Measurements from ENCODE around the gene APOB. TPM values are rescaled to one million over a fixed set of nuclear protein-coding genes. Genes with fewer than 3 reads are reported as not detected.

APOB gene
- total and polyA plus RNA-seq, 8 donors: under 0.01 to 30.7 (median 0.72) TPM; not detected in 3

DNA sequence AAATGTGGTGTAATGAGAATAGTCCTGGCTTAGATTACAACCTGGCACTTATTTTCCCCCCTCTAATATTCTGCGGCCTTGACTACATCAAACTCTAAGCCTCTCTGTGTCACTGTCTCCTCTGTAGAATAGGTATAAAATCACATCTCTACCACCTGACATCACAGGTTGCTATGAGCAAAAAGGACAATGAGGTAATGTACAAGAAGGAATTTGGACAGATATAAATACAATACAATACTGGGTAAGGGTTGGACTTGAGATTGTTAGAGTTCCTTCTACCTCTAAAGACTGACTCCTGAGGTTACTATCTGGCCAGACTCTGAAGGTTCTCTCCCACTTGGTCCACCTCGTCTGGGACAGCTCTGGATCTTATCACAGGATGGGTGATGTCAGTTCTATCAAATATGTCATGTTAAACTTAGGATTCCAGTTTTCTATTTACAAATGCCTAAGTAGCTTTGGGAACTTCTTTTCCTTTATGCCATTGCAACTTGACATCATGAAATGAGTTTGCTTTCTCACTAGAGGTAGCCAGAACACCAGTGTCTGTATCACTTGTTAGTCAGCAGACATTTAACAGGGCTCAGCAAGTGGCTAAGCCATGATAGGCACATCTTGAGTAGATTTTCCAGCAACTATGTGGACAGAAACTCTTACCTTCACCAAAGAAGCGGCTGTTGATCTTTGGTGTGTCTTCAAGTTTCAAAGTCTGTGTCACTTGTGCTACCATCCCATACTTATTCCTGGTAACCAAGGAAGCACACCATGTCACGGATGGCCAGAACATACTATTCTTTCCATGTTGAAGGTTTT is 9.5 kb downstream of the APOB start:
- no peak for DNase-seq
- H3K4me3 ChIP-seq: no peak overlapping the region
- 80 to 87% (median 81%) methylated on average over 4 of the region's 4 CpGs for WGBS, 5 donors
- no peaks in the 10 kb centered on the region for H3K36me3 ChIP-seq
- H3K27ac ChIP-seq: no peak overlapping the region
- no peak for TF ChIP-seq POLR2AphosphoS5 (IDR thresholded peaks at IDR 0.05)
- TF ChIP-seq POLR2A (IDR thresholded peaks at IDR 0.05): no peak
- no peak for TF ChIP-seq EP300 (IDR thresholded peaks at IDR 0.05)
- TF ChIP-seq, protein P1, sequence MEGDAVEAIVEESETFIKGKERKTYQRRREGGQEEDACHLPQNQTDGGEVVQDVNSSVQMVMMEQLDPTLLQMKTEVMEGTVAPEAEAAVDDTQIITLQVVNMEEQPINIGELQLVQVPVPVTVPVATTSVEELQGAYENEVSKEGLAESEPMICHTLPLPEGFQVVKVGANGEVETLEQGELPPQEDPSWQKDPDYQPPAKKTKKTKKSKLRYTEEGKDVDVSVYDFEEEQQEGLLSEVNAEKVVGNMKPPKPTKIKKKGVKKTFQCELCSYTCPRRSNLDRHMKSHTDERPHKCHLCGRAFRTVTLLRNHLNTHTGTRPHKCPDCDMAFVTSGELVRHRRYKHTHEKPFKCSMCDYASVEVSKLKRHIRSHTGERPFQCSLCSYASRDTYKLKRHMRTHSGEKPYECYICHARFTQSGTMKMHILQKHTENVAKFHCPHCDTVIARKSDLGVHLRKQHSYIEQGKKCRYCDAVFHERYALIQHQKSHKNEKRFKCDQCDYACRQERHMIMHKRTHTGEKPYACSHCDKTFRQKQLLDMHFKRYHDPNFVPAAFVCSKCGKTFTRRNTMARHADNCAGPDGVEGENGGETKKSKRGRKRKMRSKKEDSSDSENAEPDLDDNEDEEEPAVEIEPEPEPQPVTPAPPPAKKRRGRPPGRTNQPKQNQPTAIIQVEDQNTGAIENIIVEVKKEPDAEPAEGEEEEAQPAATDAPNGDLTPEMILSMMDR (IDR thresholded peaks at IDR 0.05): no peak
- peaks cover 0 to 17% (median 9%) of the 10 kb centered on the region in 4 donors for H3K4me1 ChIP-seq
- no peaks in the 10 kb centered on the region for H3K27me3 ChIP-seq
- H3K9me3 ChIP-seq: no peaks in the 10 kb centered on the region
- intact Hi-C loops (cut with DNase I; ENCODE audit: low total_unique reads): no loop called here

DNA sequence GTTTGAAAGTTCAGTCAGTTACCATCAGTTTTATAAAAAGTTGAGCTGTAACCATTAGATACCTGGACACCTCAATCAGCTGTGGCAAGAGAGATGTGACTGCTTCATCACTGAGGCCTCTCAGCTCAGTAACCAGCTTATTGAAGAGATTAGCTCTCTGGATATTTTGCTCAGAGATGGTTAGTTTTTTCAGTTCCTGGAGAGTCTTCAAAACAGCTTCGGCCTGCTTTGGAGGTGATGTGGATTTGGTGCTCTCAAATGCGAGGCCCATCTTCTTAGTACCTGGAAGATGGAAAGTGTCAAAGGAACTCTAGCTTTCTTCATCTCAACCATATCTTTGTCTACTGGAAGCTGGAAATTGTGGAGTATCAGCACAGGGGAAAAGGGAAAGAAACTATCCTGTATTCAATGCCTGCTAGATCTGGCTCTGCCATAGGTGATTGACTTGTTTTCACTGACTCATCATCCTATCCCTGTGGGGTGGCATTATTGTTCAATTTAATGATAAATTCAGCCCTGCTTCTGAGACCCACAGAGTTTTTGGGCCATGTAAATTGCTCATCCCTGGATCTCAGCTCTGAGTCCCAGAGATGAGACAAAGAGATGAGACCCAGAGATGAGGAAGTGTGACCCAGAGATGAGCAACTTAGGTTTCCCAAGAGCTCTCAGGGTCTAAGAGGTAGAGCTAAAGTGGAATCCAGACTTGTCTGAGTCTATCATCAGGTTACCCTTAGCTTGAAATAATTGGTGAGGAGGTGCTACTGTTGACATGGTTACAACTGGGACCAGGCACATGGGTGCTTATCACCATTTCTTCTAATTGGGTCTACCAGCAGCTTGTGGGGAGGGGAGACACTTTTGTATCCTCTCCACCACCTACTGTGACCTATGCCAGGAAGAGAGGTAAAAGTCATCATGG is 10.4 kb downstream of the APOB start:
- DNase-seq: no peak
- no peak overlapping the region for H3K27ac ChIP-seq
- WGBS, 5 donors: 77 to 100% (median 93%) methylated on average over 2 of the region's 2 CpGs
- H3K9me3 ChIP-seq: no peaks in the 10 kb centered on the region
- intact Hi-C loops (cut with DNase I; ENCODE audit: low total_unique reads): no loop called here
- no peak overlapping the region for H3K4me3 ChIP-seq
- H3K27me3 ChIP-seq: no peaks in the 10 kb centered on the region
- no peak for TF ChIP-seq EP300 (IDR thresholded peaks at IDR 0.05)
- no peaks in the 10 kb centered on the region for H3K36me3 ChIP-seq
- H3K4me1 ChIP-seq: peaks cover 0 to 8% (median 2%) of the 10 kb centered on the region in 4 donors

- Histone ChIP-seq H3K4me3 (no peak overlapping the region), H3K4me1 (no peaks in the 10 kb centered on the region), H3K9me3 (no peaks in the 10 kb centered on the region), H3K27ac (no peak overlapping the region), H3K36me3 (no peaks in the 10 kb centered on the region), H3K27me3 (no peaks in the 10 kb centered on the region)
- intact Hi-C loops (cut with DNase I; ENCODE audit: low total_unique reads): no loop called here
- no peak for DNase-seq
- WGBS, 5 donors: 86 to 91% (median 90%) methylated on average over 14 of the region's 14 CpGs
- TF ChIP-seq POLR2A (IDR thresholded peaks at IDR 0.05): no peak
- TF ChIP-seq EP300 (IDR thresholded peaks at IDR 0.05): no peak
- TF ChIP-seq, protein P1 (IDR thresholded peaks at IDR 0.05): no peak
- no peak for TF ChIP-seq POLR2AphosphoS5 (IDR thresholded peaks at IDR 0.05)
Observed at GRCh38 chr2:21032338-21033236, 11.3 kb downstream of the APOB start.

- Histone ChIP-seq H3K36me3 (no peaks in the 10 kb centered on the region), H3K9me3 (no peaks in the 10 kb centered on the region), H3K27ac (no peak overlapping the region), H3K27me3 (no peaks in the 10 kb centered on the region), H3K4me3 (no peak overlapping the region), H3K4me1 (no peaks in the 10 kb centered on the region)
- intact Hi-C loops (cut with DNase I; ENCODE audit: low total_unique reads): no loop called here
- DNase-seq: no peak
- TF ChIP-seq, protein P1 (IDR thresholded peaks at IDR 0.05): no peak
- TF ChIP-seq POLR2A (IDR thresholded peaks at IDR 0.05): no peak
- no peak for TF ChIP-seq EP300 (IDR thresholded peaks at IDR 0.05)
- TF ChIP-seq POLR2AphosphoS5 (IDR thresholded peaks at IDR 0.05): no peak
- 76 to 87% (median 82%) methylated on average over 4 of the region's 4 CpGs for WGBS, 5 donors
Observed at GRCh38 chr2:21030983-21031968, 12.6 kb downstream of the APOB start.
